AG04450 (cell line): ENCODE results near the gene FBXO45. TPM values are rescaled to one million over a fixed set of nuclear protein-coding genes. Genes with fewer than 3 reads are reported as not detected.
"Not testable (repeated sequence)": the region's sequence is repeated elsewhere in the genome, so short reads cannot be mapped to it uniquely, and the experiment has no call there.

Experiments
- CTCF ChIA-PET: fragments of 300-600, 350-600 bp; formaldehyde crosslinking; extraction: SDS; loops from one replicate; lab custom pipeline; 2022; ENCODE audit warnings: antibody characterized with exemption, inconsistent platforms; lab: Charles Lee
- POLR2A ChIA-PET: fragments of 350-600 bp; formaldehyde crosslinking; extraction: SDS; loops from one replicate; lab custom pipeline; 2021; ENCODE audit warnings: antibody characterized with exemption, inconsistent platforms; lab: Yijun Ruan, JAX
- DNase-seq: peaks from one replicate; pipeline ENCODE4 v3.0.0-alpha.2; 2011; ENCODE audit warnings: low read depth, low spot score
- H3K27ac ChIP-seq: one replicate; pipeline ENCODE4 v1.5.1; 2012; ENCODE audit warnings: low read depth, low read length, control low read depth
- H3K27me3 ChIP-seq: one replicate; pipeline ENCODE4 v1.6.0; 2012; ENCODE audit warnings: low read length; ENCODE audit not compliant: control insufficient read depth, insufficient read depth
- H3K4me3 ChIP-seq: 2 replicates; pipeline ENCODE4 v1.5.1; 2011; ENCODE audit warnings: mild to moderate bottlenecking, low read depth, low read length, control low read depth
- H3K9me3 ChIP-seq: 2 replicates; pipeline ENCODE4 v1.5.1; 2012; ENCODE audit warnings: low read length; ENCODE audit not compliant: control insufficient read depth, insufficient read depth
- polyA plus RNA-seq: library from polyadenylated mRNA; depleted of rRNA; stranded (reverse); fragments of >200 nt; gene quantifications from 2 replicates; pipeline ENCODE4 v1.2.3, GENCODE V29; 2011
- TF ChIP-seq, protein P1 (sequence below): IDR thresholded peaks from 2 replicates; pipeline ENCODE4 v1.5.1; 2011; ENCODE audit warnings: low read depth, low read length, control low read depth, inconsistent platforms

The FBXO45 gene
- polyA plus RNA-seq, 1 experiment = 10.2 TPM

DNA sequence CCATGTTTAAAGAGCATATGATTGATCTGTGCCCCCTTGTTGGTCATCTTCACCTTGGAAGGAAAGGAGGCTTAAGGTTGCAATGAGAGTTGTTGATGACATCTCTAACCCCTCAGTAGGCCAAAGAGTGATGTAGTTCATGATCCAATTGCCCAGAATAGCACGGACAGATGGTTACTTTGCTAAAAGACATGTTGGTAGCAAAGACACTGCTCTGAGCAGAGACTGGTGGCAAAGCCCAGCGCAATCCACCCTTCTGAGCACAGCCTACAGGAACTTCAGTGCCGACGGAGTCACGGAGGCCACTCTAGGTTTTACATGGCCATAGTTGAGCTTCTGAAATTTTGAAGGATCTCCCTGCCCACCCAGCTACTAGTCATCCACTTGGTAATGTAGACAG lies 21.8 kb downstream of the FBXO45 start:
- ChIA-PET CTCF (interaction anchor here (1.0 kb wide), 1 partner anchor 18 kb away, joined by 3 read pairs; no protein-coding TSS in a partner anchor), POLR2A (no interaction called here)
- H3K27me3 ChIP-seq = peaks cover 2% of the 10 kb centered on the region
- H3K27ac ChIP-seq = no peak overlapping the region
- DNase-seq = no peak
- H3K4me3 ChIP-seq = no peak overlapping the region
- H3K9me3 ChIP-seq = no peaks in the 10 kb centered on the region
- TF ChIP-seq, protein P1, sequence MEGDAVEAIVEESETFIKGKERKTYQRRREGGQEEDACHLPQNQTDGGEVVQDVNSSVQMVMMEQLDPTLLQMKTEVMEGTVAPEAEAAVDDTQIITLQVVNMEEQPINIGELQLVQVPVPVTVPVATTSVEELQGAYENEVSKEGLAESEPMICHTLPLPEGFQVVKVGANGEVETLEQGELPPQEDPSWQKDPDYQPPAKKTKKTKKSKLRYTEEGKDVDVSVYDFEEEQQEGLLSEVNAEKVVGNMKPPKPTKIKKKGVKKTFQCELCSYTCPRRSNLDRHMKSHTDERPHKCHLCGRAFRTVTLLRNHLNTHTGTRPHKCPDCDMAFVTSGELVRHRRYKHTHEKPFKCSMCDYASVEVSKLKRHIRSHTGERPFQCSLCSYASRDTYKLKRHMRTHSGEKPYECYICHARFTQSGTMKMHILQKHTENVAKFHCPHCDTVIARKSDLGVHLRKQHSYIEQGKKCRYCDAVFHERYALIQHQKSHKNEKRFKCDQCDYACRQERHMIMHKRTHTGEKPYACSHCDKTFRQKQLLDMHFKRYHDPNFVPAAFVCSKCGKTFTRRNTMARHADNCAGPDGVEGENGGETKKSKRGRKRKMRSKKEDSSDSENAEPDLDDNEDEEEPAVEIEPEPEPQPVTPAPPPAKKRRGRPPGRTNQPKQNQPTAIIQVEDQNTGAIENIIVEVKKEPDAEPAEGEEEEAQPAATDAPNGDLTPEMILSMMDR = no peak

DNA sequence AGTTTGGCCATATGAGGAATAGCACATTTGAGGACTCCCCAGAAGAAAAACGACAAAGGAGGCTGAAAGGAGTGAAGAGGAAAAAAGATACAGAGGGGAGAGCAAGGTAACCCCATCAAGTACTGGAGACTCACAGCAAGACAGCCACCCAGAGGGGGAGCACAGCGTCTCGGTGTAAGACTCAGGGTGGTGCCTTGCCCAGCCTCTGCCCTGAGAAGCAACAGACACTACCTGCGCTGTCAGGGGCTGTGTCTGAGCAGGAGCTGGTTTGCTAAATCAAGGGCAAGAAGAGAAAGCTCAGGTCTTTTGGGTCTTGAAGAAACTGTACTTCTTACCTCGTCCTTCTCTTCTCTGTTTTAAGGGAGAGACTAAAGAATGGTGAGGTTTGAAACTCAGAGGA lies 27.9 kb downstream of the FBXO45 start:
- peaks cover 16% of the 10 kb centered on the region for H3K27me3 ChIP-seq
- ChIA-PET POLR2A (no interaction called here), CTCF (interaction anchor here (1.0 kb wide), 2 partner anchors 13 to 98 kb away, joined by 3 to 4 read pairs; no protein-coding TSS in a partner anchor)
- H3K4me3 ChIP-seq = no peak overlapping the region
- no peak for DNase-seq
- no peak overlapping the region for H3K27ac ChIP-seq
- no peaks in the 10 kb centered on the region for H3K9me3 ChIP-seq
- TF ChIP-seq, protein P1 = no peak

DNA sequence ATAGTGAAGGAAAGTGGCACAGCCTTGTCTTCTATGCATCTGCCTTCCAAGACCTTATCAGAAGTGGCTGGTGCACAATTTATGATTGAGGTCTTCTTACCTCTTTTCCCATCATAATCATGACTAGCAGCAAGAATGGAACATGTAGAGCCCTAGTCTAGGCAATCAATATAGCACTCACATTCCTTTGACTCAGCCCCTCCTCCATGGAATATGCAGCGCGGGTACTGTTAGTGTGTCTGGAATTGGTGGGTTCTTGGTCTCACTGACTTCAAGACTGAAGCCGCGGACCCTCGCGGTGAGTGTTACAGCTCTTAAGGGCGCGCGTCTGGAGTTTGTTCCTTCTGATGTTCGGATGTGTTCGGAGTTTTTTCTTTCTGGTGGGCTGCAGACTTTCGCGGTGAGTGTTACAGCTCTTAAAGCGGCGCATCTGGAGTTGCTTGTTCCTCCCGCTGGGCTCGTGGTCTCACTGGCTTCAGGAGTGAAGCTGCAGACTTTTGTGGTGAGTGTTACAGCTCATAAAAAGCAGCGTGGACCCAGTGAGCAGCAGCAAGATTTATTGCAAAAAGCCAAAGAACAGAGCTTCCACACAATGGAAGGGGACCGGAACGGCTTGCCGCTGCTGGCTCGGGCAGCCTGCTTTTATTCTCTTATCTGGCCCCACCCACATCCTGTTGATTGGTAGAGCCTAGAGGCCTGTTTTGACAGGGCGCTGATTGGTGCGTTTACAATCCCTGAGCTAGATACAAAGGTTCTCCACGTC lies 29.7 kb downstream of the FBXO45 start:
- H3K9me3 ChIP-seq, H3K27ac ChIP-seq, DNase-seq, H3K4me3 ChIP-seq, POLR2A ChIA-PET, CTCF ChIA-PET: not testable (repeated sequence)
- H3K27me3 ChIP-seq = peaks cover 17% of the 10 kb centered on the region

DNA sequence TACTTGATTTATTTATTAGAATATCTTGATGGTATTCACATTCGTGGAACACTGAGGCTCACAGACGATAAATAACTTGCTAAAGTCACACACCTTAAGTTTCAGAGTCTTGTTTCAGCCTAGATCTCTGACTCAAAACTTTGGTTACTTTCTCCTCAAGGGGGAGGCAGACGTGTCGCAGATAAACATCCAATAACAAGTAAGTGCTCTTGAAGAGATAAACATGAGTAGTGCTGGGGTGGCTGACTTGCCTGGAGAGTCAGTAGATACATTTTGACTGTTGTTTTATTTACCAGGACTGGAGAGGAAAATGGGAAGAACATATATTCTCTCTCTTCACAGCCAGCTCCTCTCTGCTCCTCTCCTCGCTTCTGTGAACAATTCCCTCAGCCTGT lies 31.3 kb downstream of the FBXO45 start:
- TF ChIP-seq, protein P1 = no peak
- Histone ChIP-seq H3K27me3 (peaks cover 19% of the 10 kb centered on the region), H3K27ac (no peak overlapping the region), H3K9me3 (no peaks in the 10 kb centered on the region), H3K4me3 (no peak overlapping the region)
- no peak for DNase-seq
- POLR2A ChIA-PET = no interaction called here
- CTCF ChIA-PET = interaction anchor here (1.7 kb wide), 1 partner anchor 10 kb away, joined by 3 read pairs; no protein-coding TSS in a partner anchor

DNA sequence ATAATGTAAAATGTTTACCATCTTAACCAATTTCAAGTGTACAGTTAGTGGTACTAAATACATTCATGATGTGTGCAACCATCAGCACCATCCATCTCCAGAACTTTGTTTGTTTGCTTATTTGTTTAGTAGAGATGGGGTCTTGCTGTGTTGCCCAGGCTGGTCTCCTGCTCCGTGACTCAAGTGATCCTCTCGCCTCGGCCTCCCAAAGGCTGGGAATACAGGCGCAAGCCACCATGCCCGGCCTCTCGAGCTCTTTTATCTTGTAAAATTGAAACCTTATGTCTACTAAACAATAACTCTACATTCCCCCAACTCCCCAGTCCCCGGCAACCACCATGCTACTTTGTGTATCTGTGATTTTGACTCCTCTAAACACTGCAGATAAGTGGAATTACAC lies 31.9 kb downstream of the FBXO45 start:
- Histone ChIP-seq H3K9me3 (no peaks in the 10 kb centered on the region), H3K27ac (no peak overlapping the region), H3K27me3 (peaks cover 16% of the 10 kb centered on the region), H3K4me3 (no peak overlapping the region)
- DNase-seq = no peak
- TF ChIP-seq, protein P1 = no peak
- ChIA-PET CTCF (interaction anchor here (1.7 kb wide), 1 partner anchor 9 kb away, joined by 3 read pairs; no protein-coding TSS in a partner anchor), POLR2A (no interaction called here)
